Gastroesophageal sphincter (tissue), 3 donors: ENCODE results near the gene SLC25A46.

ENCODE experiments used
- CTCF ChIP-seq, 4 experiments: fragments of 200-600 bp in 2 of 4; fragments of 450-650 bp in 2 of 4; sonication (generic) in 1 of 4; IDR thresholded peaks; one replicate each; pipeline ENCODE4 v1.5.1; 2017 to 2019; ENCODE audit warnings: antibody characterized with exemption in 4 of 4, mild to moderate bottlenecking in 2 of 4, moderate library complexity in 2 of 4
- EP300 ChIP-seq: sonication (generic); formaldehyde crosslinking; IDR thresholded peaks from one replicate; pipeline ENCODE4 v1.6.1; 2017; ENCODE audit warnings: antibody characterized with exemption, mild to moderate bottlenecking
- POLR2A ChIP-seq, 2 donors: fragments of 450-650 bp; IDR thresholded peaks; one replicate each; pipeline ENCODE4 v1.6.1; 2017; ENCODE audit warnings: antibody characterized with exemption in 2 of 2, mild to moderate bottlenecking in 2 of 2, moderate library complexity in 1 of 2
- POLR2AphosphoS5 ChIP-seq: sonication (generic); formaldehyde crosslinking; IDR thresholded peaks from one replicate; pipeline ENCODE4 v1.6.1; 2017; ENCODE audit warnings: antibody characterized with exemption

- TF ChIP-seq CTCF (IDR thresholded peaks at IDR 0.05): no peak
- no peak for TF ChIP-seq POLR2A (IDR thresholded peaks at IDR 0.05)
- TF ChIP-seq POLR2AphosphoS5: no peak
- no peak for TF ChIP-seq EP300
Observed at GRCh38 chr5:110726249-110727024, 12.4 kb upstream of the SLC25A46 start, which contains the start of gene TMEM232.
